GM19468 (cell line): Measurements from ENCODE around the gene SMG5.
"Not testable (repeated sequence)": the region's sequence is repeated elsewhere in the genome, so short reads cannot be mapped to it uniquely, and the experiment has no call there.

Source experiments
- ATAC-seq: cut with Tn5 transposase; IDR thresholded peaks from one replicate; pipeline ENCODE4 v1.9.1; 2021; ENCODE audit warnings: mild to moderate bottlenecking, moderate library complexity, moderate number of reproducible peaks; ENCODE audit not compliant: unreplicated experiment; ENCODE audit errors: extremely low read depth

The SMG5 gene

GRCh38 chr1:156282479-156283222 is at the start of gene SMG5:
SMG5 (minus strand) TSS chr1:156282825; CDS start chr1:156282680, 145 bp downstream.
- peak; percentile 66 for ATAC-seq

- ATAC-seq, result not testable (repeated sequence)
These were observed 40.6 kb upstream of the SMG5 start for GRCh38 chr1:156323179-156323578.

- ATAC-seq, result no peak
These were observed 37.9 kb upstream of the SMG5 start for GRCh38 chr1:156320560-156320959.

- no peak for ATAC-seq
These were observed 37.0 kb upstream of the SMG5 start for GRCh38 chr1:156319664-156320063.

- ATAC-seq, result no peak
These were observed 34.3 kb upstream of the SMG5 start for GRCh38 chr1:156316909-156317308.

- no peak for ATAC-seq
These were observed 28.3 kb upstream of the SMG5 start for GRCh38 chr1:156310962-156311361.

- ATAC-seq, result no peak
These were observed 25.5 kb upstream of the SMG5 start for GRCh38 chr1:156308078-156308477.

GRCh38 chr1:156305215-156305614 is 22.6 kb upstream of the SMG5 start:
- ATAC-seq, result no peak

- ATAC-seq, result no peak
These were observed 20.6 kb upstream of the SMG5 start for GRCh38 chr1:156303241-156303640.

- ATAC-seq, result no peak
These were observed 16.3 kb upstream of the SMG5 start, which contains the start of gene VHLL for GRCh38 chr1:156298852-156299357. VHLL (minus strand) TSS chr1:156299307; CDS start chr1:156299189, 118 bp downstream.

- ATAC-seq, result no peak
These were observed 12.8 kb upstream of the SMG5 start, which contains the start of gene GLMP for GRCh38 chr1:156295391-156295947. GLMP (minus strand) TSS chr1:156295679; CDS start chr1:156295645, 34 bp downstream.

- ATAC-seq, result no peak
These were observed 11.3 kb upstream of the SMG5 start for GRCh38 chr1:156293895-156294294.

- ATAC-seq, result no peak
These were observed 10.4 kb upstream of the SMG5 start for GRCh38 chr1:156293098-156293434.

GRCh38 chr1:156291226-156292061 is 8.8 kb upstream of the SMG5 start:
- no peak for ATAC-seq

- ATAC-seq, result no peak
These were observed 7.2 kb upstream of the SMG5 start for GRCh38 chr1:156289857-156290256.

GRCh38 chr1:156286061-156286460 is 3.4 kb upstream of the SMG5 start:
- no peak for ATAC-seq

GRCh38 chr1:156285437-156285836 is 2.8 kb upstream of the SMG5 start:
- no peak for ATAC-seq

GRCh38 chr1:156284757-156285156 is 2.1 kb upstream of the SMG5 start:
- ATAC-seq, result no peak

GRCh38 chr1:156284112-156284511 is 1.5 kb upstream of the SMG5 start, which contains the start of gene TMEM79:
TMEM79 (plus strand) TSS chr1:156284325; CDS start chr1:156285227, 902 bp downstream.
- ATAC-seq, result no peak

- no peak for ATAC-seq
These were observed 896 bp upstream of the SMG5 start for GRCh38 chr1:156283521-156283920.
